Hematopoietic multipotent progenitor cell treated with erythropoietin and hydrocortisone succinate and interleukin-3 and kit ligand, for 15 days (in vitro differentiated cells): ENCODE results near the gene PTPN9.
"Not testable (repeated sequence)": the region's sequence is repeated elsewhere in the genome, so short reads cannot be mapped to it uniquely, and the experiment has no call there.

Experiments used
- DNase-seq: peaks from one replicate; pipeline ENCODE4 v3.0.0-alpha.2; 2015; ENCODE audit warnings: low spot score

The PTPN9 gene

DNA sequence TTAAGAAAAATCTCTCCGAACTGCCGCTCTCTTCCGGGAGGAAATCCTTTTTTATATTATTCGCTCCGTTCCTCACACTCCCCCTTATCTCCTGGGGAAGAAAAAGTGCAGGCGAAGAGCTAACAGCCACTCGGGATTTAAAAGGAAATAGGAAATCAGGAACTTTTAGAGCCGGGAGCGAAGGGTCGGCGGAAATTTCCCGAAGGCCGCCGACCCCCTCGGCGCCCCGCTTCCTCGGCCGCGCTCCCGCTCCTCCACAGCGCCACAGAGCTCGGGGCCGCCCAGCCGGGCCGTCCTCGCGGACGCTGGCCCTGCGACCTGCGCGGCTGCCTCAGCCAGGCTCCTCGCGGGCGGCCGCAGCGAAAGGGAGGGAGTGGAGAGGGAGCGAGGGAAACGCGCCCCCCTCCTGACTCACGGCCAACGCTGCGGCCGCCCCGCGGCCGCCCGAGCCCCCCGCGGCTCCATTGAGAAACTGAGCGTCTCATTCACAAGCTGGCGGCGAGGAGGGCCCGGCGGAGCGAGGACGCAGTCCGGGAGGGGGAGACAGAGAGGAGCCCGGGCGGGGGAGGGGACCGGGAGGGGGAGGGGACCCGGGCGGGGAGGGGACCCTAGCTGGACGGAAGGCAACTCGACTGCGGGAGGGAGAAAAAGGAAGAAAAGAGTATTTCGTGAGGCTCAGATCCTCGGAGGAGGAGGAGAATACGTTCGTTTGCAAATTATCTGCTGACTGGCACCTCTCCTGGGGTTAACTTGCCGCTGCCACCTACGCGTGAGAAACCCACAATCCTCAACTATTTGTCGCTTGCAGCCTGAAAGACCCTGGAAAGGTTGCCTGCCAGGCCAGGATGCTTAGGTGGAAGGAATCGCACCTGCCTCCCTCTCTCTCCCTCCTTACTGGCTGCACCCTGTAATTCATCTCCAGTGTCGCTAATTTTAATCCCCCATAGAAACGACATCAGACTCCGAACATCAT lies at the start of gene PTPN9:
Gene PTPN9 (minus strand): TSS at position 368 of the 973 bp plus-strand sequence. CDS start 539 bp downstream, outside the sequence.
- DNase-seq = peak; percentile 59

DNA sequence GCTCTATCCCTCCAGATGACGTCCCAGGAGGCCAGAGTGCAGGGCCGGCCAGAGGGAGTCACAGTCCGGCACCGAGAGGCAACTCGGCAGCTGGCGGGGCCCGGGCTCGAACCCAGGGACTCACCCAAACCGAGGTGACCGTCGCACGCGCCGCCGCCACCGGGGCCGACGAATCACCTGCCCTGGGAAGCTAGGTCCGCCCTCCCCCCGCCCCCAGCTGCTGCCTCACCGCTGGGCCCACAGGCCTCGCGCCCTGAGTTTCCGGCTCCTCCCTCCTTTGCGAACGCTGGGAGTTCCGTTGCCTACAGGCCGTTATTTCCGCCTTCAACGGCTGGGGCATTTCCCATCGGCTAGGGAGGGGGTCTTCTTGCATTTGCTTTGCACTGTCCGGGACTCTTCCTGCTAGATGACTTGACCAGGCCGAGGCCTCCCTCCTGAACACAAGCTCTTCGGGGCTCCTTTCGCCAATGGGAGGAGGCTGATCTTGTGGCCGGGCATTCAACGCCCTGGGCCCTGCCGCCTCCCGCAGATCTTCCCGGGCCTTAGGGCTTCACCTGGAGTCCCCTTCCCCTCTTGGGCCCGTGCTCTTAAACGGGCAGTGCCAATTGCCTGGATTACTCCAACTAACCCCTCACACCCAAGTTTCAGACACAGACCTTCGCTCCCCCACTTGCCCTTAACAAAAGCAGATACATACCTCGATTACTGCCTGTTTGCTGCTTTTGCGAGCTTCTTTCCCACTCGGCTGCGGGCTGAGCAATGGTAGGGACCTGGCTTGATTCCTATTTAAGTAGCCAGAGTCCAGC lies 46.6 kb upstream of the PTPN9 start, which contains the start of gene SNUPN:
Gene SNUPN (minus strand): TSS at position 184 of the 806 bp plus-strand sequence. CDS start 4,674 bp downstream, outside the sequence.
- peak; percentile 86 for DNase-seq

DNA sequence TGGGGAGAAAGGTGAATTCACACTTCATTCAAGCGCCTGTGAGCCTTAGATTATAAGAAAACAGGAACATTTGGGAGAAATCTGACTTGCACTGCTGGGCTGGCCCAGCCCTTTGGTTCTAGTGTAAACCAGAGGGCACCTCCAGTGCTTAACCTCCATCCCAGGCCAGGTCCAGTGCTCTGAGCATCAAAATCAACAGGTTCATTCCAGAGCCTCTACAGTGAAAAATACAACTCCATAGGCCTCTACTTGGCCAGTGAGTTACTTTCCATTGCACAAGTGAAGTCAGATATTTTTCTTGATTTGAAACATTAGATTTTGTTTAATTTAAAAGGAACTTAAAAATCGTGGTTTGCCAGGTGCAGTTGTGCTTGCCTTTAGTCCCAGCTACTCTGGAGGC lies 43.4 kb upstream of the PTPN9 start:
- no peak for DNase-seq

DNA sequence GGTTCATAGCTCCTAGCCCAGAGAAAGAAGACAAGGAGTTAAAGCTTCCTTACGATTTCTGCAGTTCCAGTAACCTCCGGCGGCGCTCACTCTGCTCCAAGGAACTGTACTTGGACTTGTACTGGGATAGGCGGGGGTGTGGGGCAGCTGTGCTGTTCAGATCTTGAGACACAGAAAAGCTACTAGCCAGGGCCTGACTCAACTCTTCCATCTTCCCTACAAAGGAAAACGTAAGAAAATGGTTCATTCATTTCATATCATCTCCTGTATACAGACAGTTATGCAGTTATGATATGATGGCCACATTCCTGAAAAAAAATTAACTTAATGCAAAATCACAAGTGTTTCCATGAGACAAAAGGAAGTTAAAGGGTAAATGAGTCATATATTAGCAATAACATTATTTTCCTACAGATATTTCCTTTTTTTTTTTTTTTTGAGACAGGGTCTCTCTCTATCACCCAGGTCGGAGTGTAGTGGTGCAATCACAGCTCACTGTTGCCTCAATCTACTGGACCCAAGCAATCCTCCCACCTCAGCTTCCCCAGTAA lies 41.8 kb upstream of the PTPN9 start:
- DNase-seq = no peak

DNA sequence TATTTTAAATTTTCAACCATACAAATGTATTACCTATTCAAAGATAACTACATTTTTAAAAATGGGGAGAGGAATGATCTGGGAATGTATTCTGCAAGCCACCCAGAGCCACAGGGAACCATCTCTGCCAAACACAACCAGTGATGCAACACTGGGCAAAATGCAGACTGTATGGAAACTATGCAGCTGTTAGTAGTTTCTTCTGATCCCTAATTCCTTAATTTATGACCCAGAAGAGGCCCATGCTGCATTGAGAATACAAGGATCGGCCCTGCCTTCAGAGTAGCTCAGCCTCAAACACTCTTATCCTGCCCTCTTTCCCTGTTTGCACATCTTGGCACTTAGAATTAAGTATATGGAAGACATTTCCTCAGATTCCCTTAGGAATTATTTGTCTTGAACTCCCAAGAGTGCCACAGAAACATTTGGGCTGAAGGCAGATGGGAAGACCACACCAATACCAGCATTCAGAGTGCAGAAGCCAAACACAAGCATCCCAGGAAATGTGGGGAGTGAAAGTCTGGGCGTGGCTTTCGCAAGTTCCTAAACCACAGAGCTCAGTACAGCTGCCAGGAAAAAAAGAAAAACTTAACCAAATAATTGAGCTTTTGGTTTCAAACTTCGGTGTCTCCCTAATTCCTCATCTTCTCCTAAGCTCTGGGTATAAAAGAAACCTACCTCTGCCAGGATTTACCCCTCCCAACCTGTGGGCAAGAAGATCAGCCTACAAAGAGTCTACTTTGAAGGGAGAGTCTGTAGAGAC lies 41.1 kb upstream of the PTPN9 start:
- no peak for DNase-seq

DNA sequence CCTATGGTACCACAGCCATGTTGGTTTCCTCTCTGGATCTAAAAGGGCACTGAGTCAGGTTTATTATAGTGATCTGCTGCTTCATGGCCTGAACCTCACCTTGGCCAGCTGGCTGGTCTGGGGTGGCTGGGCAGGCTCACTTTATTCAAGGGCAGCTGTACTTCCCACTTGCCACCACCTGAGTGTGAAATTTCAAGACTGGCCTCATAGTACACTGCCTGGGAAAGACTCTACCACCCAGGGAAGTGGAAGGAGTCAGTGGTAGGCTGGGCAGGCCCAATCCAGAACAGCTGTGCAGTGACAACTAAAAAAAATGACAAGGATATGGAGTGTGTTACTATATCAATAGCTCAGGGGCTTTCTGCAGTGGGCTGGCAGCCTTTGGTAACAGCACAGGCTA lies 37.7 kb upstream of the PTPN9 start:
- DNase-seq = no peak

DNA sequence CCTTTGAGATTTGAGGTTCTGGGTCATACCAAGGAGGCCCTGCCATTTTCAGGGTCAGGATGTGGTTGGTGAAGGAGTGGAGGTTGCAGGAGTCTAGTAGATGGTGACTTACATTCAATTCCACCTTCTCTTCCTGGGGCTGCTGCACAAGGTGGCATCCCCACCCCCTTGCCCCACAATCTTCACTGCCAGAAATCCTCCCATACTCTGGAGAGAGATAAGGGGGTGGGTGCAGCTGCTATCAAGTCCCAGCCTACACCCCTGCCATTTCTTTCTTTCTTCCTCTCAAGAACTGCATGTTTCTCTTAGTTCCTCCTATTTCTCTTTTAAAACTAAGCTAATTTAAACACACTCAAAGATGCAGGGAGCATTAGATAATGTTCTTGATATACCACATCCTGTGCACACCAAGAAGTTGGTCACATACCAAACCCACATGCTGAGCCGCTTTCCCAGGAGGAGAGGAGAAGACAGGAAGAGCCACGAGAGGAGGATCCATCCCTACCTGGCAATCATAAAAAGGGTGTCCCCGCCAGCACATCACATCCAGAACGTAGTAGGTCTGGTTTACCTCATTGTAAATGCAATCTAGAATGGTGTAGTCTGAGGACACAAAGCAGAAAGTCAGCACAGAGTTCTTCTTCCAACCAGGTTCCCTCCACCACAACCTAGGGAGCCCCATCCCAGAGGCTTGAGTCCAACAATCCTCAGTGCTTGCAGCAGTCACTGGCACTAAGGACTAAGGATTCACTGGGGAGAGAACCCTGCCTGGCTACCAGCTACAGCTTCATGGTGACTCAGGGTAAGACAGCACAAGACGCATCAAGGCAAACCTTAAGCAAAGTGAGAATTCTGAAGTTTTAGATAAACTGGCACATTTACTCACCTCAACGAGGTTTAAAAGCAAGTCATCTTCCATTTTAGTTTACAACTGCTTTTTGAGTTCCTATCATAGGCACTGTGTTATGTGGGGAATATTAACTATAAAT lies 27.9 kb upstream of the PTPN9 start:
- peak; percentile 84 for DNase-seq

DNA sequence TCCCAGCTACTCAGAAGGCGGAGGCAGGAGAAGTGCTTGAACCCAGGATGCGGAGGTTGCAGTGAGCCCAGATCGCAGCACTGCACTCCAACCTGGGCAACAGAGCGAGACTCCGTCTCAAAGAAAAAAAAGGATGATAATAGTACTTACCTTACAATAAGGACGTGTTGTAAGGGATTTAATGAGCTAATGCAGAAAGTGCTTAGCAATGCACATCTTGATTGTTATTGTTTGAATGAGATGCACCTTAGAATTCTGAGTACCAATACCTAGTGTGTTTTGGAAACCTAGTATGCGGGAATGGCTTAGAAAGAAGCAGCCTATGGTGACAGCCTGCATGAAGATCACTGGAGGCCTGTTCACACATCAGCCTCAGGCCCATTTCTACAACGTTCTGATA lies 26.9 kb upstream of the PTPN9 start:
- no peak for DNase-seq

DNA sequence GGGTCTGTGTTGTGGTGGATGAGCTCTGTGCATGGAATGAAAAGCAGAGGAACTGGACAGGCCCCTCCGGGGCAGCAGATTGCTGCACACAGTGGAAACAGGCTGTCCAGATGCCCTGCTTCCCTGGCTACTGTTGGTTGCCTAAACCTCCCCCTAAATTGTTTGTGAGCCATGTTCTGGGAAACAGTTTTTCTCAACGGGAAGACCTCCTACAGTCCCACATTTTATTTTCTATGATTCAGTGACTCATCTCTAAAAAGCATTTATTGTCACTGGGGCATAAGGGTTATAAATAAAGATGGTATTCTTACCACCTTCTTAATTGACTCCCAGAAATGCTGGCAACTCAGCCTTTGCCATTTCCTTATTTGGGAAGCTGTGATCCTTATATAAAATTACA lies 20.3 kb upstream of the PTPN9 start:
- no peak for DNase-seq

DNA sequence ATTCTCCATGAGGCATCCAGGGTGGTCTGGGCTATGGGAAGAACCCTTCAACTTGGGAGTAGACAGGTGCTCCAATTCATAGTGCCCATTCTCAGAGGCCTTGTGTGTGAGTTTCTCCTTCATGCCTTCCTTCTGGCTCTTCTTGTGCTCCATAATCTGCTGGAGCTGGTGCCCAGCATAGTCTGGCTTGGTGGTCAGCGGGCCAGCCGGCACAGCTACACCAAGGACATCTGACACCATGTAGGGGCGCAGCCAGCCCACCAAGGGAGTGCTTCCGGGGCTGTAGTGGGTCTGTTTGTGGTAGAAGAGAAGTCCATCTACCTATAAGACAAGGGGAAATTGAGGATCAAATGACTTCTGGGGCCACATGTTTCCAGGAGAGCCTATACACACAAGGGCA lies 19.2 kb upstream of the PTPN9 start:
- no peak for DNase-seq

DNA sequence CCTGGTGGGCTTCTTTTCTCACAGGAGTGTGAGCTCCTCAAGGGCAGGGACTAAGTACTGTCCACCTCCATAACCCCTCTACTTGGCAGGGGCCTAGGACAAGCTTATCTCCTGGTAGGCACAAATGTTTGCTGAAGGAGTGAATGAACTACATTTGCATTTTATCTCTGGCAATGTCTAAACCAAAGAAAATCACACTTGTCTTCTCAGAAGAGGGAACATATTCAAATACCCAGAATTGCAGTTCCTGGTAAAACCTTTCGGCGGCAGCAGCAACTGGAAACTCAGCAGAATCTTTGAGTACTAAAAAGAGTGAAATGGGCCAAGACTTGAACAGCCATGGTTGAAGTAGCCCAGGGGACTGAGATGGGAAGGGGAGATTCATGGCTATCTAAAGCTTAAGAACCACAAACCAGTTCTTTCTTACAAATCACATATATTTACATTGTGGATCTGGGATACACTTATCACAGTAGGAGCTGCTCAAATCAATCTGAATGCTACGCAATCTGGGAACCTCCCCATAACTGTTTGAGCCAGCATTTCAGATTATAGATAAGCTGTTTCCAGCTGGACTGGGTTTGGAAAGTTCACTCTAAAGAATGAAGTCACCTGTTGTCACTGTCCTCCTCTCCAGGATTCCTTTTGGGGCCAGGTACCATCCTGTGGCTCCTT lies 18.7 kb upstream of the PTPN9 start:
- DNase-seq = peak; percentile 66

DNA sequence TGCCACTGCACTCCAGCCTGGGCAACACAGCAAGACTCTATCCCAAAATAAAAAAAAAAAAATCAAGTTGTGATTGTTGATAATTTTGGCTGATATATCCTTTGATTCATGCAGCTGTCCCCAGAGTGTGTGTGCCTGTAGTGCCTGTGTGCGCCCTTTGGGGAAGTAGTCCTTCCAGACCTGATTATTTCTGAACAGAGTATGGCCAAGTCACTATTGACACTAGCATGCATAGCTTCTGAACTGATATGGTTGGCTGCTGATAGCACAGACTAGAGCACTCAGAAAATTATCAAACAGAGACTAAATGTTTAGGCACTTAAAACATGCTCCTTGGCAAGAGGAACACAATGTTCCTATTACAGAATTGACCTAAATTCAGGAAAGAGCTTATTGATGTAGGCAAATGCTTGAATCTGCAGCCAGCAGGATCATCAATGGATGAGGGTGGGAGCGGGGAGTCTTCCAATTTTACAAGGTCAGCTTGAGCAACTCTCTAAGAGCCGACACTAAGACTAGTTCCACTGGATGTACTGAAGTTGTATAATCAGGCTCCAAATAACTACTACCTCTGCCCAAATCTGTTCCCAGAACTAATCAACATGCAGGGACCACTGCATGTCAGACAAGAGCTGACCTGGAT lies 17.7 kb upstream of the PTPN9 start:
- DNase-seq = no peak

DNA sequence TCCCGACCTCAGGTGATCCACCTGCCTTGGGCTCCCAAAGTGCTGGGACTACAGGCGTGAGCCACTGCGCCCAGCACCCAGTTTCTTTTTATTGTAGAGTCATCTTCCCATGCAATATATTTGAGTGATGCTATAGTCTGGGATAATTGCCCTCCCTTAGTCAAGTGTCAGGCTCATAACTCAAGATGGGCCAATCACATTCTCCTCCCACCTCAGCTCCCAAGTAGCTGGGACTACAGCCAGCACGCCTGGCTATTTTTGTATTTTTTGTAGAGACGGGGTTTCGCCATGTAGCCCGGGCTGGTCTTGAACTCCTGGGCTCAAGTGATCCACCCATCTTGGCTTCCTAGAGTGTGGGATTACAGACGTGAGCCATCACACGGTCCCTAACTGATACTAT lies 15.2 kb upstream of the PTPN9 start:
- no peak for DNase-seq

DNA sequence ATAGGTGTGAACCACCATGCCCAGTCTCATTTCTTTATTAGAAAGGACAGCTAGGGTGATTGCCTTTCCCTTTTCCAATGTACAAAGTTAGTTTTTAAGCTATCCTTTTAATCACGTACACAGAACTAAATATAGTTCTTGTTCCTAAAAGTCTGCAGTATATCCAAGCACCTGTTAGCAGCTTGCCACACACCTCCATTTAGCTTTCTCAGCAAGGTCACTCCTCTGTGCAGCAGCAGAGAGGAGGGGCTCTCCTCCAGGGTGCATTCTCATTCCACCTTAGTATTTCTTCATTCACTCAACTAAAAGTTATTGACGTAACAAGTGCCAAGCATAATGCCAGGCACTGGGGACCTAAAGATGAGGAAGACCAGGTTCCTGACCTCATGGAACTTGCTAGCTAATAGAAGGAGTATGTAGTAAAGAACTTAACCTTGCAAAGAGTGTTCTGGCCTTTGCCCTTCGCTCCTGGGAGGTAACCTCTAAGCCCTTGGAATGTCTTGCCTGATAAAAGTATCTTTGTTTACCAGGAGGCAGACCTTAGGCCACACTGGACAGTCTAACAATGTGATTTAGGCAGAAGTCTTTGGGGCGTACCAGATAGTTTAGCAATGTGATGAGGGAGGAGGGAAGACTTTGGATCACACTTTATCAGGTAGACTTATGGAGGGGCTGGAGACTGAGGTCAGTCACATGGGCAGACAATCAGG lies 12.7 kb upstream of the PTPN9 start:
- no peak for DNase-seq

DNA sequence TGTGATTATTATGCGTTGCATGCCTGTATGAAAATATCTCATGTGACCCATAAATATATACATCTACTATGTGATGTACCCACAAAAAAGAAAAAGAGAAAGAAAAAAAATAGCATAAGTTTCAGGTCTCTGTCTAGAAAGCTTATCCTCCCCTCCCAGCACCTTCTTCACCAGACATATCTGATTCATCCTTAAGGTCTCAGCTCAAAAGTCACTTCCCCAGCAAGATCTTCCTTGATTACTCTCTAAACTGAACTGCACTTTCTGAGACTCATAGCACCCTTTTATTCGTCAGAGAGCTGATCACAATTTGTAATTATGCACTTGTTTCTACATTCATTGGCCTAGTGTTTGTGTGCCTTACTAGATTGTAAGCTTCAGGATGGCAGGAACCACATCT lies 11.1 kb upstream of the PTPN9 start:
- no peak for DNase-seq

DNA sequence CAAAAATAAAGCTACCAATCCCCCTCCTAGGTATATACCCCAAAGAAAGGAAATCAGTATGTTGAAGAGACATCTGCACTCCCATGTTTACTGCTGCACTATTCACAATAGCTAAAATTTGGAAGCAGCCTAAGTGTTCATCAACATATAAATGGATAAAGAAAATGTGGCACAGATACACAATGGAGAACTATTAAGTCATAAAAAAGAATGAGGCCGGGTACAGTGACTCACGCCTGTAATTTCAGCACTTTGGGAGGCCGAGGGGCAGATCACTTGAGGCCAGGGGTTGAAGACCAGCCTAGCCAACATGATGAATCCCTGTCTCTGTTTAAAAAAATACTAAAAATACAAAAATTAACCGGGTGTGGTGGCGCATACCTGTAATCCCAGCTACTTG lies 10.0 kb upstream of the PTPN9 start:
- no peak for DNase-seq

DNA sequence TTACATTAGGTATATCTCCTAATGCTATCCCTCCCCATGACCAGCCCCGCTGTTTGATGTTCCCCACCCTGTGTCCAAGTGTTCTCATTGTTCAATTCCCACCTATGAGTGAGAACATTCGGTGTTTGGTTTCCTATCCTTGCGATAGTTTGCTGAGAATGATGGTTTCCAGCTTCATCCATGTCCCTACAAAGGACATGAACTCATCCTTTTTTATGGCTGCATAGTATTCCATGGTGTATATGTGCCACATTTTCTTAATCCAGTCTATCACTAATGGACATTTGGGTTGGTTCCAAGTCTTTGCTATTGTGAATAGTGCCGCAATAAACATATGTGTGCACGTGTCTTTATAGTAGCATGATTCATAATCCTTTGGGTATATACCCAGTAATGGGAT lies 7.3 kb upstream of the PTPN9 start:
- not testable (repeated sequence) for DNase-seq

DNA sequence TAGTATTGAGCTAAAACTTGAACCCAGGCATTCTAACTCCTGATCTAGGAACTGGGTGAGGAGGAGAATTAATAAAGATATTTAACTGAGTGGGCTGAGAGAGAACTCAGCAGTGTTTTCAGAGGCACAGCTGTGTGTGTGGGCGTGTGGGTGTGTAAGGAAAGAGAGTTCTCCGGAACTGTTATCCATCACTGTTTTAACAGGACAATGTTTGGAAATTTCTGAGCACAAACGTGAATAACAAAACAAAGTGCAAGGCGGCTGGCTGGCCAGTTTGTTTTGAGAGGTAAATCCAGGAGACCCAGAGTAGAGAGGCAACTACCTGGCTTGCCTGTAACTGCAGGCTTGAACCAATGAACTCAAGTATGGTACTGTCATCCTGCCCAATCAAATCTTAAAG lies 5.0 kb upstream of the PTPN9 start:
- no peak for DNase-seq

DNA sequence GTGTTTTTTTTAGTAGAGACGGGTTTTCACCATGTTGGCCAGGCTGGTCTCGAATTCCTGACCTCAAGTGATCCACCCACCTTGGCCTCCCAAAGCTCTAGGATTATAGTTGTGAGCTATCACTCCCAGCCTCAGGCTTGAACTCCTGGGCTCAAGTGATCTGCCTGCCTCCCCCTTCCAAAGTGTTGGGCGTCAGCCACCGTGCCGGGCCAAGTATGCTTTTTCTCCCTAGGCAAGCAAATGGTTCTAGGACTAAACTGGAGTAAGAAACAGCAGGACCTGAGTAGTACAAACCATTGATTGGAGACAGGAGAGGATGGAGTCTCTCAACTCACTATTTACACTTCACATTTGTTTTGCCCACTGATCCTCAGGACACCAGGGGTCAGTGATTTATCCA lies 4.6 kb upstream of the PTPN9 start:
- DNase-seq = no peak
